K562 (cell line): ENCODE results near the gene DHRS3. TPM values are rescaled to one million over a fixed set of nuclear protein-coding genes. Genes with fewer than 3 reads are reported as not detected.

Experiments used
- ARNT ChIP-seq, 2 experiments: fragments of 450-650 bp; IDR thresholded peaks; 2 replicates each; pipeline ENCODE4 v1.6.1; 2016; ENCODE audit warnings: mild to moderate bottlenecking in 1 of 2
- CHD2 ChIP-seq: IDR thresholded peaks from 2 replicates; pipeline ENCODE4 v1.6.1; 2011; ENCODE audit warnings: low read depth, low read length
- CREM ChIP-seq: IDR thresholded peaks from 2 replicates; pipeline ENCODE4 v1.6.1; 2014; ENCODE audit warnings: antibody characterized with exemption, low read depth
- FOXP1 ChIP-seq: sonication (generic); formaldehyde crosslinking; IDR thresholded peaks from 2 replicates; pipeline ENCODE4 v1.8.0; 2022; ENCODE audit warnings: mild to moderate bottlenecking, missing genetic modification reagents
- GATA2 ChIP-seq: sonication (generic); formaldehyde crosslinking; IDR thresholded peaks from 2 replicates; pipeline ENCODE4 v1.4.0; 2020; ENCODE audit warnings: mild to moderate bottlenecking, missing genetic modification reagents
- MXI1 ChIP-seq: IDR thresholded peaks from 2 replicates; pipeline ENCODE4 v1.6.1; 2011; ENCODE audit warnings: low read depth, mild to moderate bottlenecking, improper control_type of control experiment, low read length
- MYBL2 ChIP-seq, 2 experiments: fragments of 450-650 bp in 1 of 2; sonication (generic) in 1 of 2; formaldehyde crosslinking in 1 of 2; IDR thresholded peaks; 2 replicates each; pipeline versions ENCODE4 v1.6.1 to v1.8.1; 2017 to 2022; ENCODE audit warnings: borderline replicate concordance in 1 of 2, inconsistent platforms in 1 of 2, low read depth in 1 of 2, mild to moderate bottlenecking in 1 of 2, missing genetic modification reagents in 1 of 2, moderate library complexity in 1 of 2
- NEUROD1 ChIP-seq: fragments of 150-350 bp; IDR thresholded peaks from 2 replicates; pipeline ENCODE4 v1.6.1; 2014; ENCODE audit warnings: borderline replicate concordance, low read length, low read depth; ENCODE audit not compliant: partially characterized antibody
- NUFIP1 ChIP-seq: fragments of 450-650 bp; IDR thresholded peaks from 2 replicates; pipeline ENCODE4 v1.6.1; 2018; ENCODE audit not compliant: partially characterized antibody
- SLC30A9 ChIP-seq: fragments of 250-450 bp; sonication (Bioruptor Pico); IDR thresholded peaks from 2 replicates; pipeline ENCODE4 v1.8.0; 2022; ENCODE audit warnings: mild to moderate bottlenecking, moderate library complexity
- ZNF134 ChIP-seq: fragments of 250-450 bp; sonication (Bioruptor Pico); conservative IDR thresholded peaks from 2 replicates; pipeline ENCODE4 v1.4.0; 2020
- ZNF717 ChIP-seq: fragments of 250-450 bp; sonication (Bioruptor Pico); IDR thresholded peaks from 2 replicates; pipeline ENCODE4 v1.5.0; 2021
- ZNF766 ChIP-seq: fragments of 200-800 bp; sonication (Bioruptor generic); conservative IDR thresholded peaks from 2 replicates; pipeline ENCODE4 v1.6.1; 2016; ENCODE audit warnings: missing genetic modification characterization, missing compliant biosample characterization
- ZNF77 ChIP-seq: fragments of 250-450 bp; sonication (Bioruptor Pico); IDR thresholded peaks from 2 replicates; pipeline ENCODE4 v1.5.0; 2020
- polyA plus RNA-seq, 8 experiments: library from polyadenylated mRNA; depleted of rRNA in 4 of 8; stranded (reverse) in 5 of 8; unstranded in 3 of 8; fragments of >200 nt; fragmentation: Nextera tagmentation in 2 of 8; fragmentation: Illumina TruSeq in 1 of 8; extraction: Ambion mirVana in 2 of 8; extraction: Trizol in 1 of 8; gene quantifications; 2 replicates each; pipeline versions ENCODE4 v1.2.1 to v1.2.3, GENCODE V29; 2011 to 2014; ENCODE audit warnings: inconsistent platforms in 1 of 8, missing spikeins in 1 of 8
- total RNA-seq, 7 experiments: library from RNA; depleted of rRNA in 6 of 7; stranded (reverse); fragments of >200 nt in 6 of 7; fragmentation: Illumina TruSeq in 2 of 7; extraction: Trizol in 2 of 7; gene quantifications; 2 replicates each; pipeline versions ENCODE4 v1.2.1 to v1.2.3, GENCODE V29; 2011 to 2021; ENCODE audit warnings: low replicate concordance in 1 of 7
- TF ChIP-seq, protein P1 (sequence below), 3 experiments: fragments of 200-800 bp in 1 of 3; sonication (Bioruptor generic) in 1 of 3; sonication (generic) in 1 of 3; formaldehyde crosslinking in 1 of 3; IDR thresholded peaks; 2 replicates each; pipeline versions ENCODE4 v1.6.1 to v1.8.0; 2016 to 2022; ENCODE audit warnings: mild to moderate bottlenecking in 2 of 3, missing compliant biosample characterization in 2 of 3, missing genetic modification characterization in 2 of 3, missing genetic modification reagents in 1 of 3
- TF ChIP-seq, protein P2 (sequence below): fragments of 450-650 bp; IDR thresholded peaks from 2 replicates; pipeline ENCODE4 v1.6.1; 2016; ENCODE audit warnings: low read depth, mild to moderate bottlenecking, moderate library complexity
- TF ChIP-seq, protein P3 (sequence below): fragments of 450-650 bp; IDR thresholded peaks from 2 replicates; pipeline ENCODE4 v1.6.1; 2017; ENCODE audit warnings: mild to moderate bottlenecking, moderate library complexity
- TF ChIP-seq, protein P4 (sequence below): sonication (generic); formaldehyde crosslinking; IDR thresholded peaks from 2 replicates; pipeline ENCODE4 v1.8.0; 2022; ENCODE audit warnings: mild to moderate bottlenecking, missing genetic modification reagents
- TF ChIP-seq, protein P5 (sequence below): sonication (generic); formaldehyde crosslinking; IDR thresholded peaks from 2 replicates; pipeline ENCODE4 v1.5.0; 2020; ENCODE audit warnings: missing genetic modification reagents
- TF ChIP-seq, protein P6 (sequence below): fragments of 450-650 bp; IDR thresholded peaks from 2 replicates; pipeline ENCODE4 v1.6.1; 2016; ENCODE audit warnings: borderline replicate concordance

The DHRS3 gene
- total and polyA plus RNA-seq, 9 of the 15 experiments (the other 6 are each of a cell fraction or from before 2014, with no cell fraction given), result 21.0 to 116 (median 58.7) TPM

DNA sequence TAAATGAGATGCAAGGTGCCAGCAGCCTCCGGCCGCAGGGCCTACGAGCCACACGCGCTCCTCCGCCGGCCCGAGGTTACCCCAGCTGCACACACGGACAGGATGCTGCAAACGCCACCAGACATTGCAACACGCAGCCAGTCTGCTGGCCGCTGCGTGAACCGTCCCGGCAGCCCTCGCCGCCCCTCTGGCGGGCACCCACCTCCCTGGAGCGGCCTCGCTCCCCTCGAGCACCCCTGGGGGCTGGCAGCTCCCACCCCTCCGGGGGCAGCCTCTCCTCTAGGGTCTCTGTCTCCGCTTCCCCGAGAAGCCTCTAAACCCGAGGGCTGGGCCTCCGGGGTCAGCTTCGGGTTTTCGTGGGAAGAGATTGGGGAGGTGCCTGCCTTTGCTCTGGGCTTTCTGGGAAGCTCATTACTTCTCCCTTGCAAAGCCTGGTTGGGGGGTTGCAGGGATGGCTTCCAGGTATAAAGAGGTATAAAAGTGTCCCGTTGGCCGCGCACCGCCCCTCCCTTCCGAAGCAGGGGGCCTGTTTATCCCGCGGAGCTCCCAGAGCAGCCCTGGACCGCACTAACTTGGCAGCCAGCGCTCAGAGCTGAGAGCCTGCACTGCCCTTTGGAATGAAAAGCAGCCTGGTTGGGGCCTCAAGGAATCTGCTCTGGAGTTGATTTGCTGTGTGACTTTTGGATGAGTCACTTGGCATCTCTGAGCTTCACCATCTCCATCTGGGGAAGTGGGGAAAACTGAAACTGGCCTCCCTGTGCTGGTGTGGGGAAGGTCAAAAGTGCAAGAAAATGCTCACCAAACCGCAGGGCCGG is 21.8 kb downstream of the DHRS3 start (continued):
- TF ChIP-seq NUFIP1 (no peak), NEUROD1 (no peak), ZNF717 (CRISPR knock-in tag) (no peak), GATA2 (CRISPR knock-in tag) (no peak), CHD2 (no peak), ZNF134 (CRISPR knock-in tag) (no peak), MXI1 (no peak), SLC30A9 (CRISPR knock-in tag) (no peak), ZNF766 (no peak), FOXP1 (CRISPR knock-in tag) (no peak), CREM (no peak), ARNT (IDR thresholded peaks at IDR 0.05) (no peak), ZNF77 (no peak), MYBL2 (IDR thresholded peaks at IDR 0.05; ENCODE audit: low read depth) (no peak), MYBL2 (CRISPR knock-in tag; IDR thresholded peaks at IDR 0.05; ENCODE audit: borderline replicate concordance) (no peak)
- TF ChIP-seq, protein P1, sequence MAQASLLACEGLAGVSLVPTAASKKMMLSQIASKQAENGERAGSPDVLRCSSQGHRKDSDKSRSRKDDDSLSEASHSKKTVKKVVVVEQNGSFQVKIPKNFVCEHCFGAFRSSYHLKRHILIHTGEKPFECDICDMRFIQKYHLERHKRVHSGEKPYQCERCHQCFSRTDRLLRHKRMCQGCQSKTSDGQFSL (CRISPR knock-in tag; IDR thresholded peaks at IDR 0.05), result no peak
- TF ChIP-seq, protein P1 (tag; IDR thresholded peaks at IDR 0.05), result no peak
- TF ChIP-seq, protein P2, sequence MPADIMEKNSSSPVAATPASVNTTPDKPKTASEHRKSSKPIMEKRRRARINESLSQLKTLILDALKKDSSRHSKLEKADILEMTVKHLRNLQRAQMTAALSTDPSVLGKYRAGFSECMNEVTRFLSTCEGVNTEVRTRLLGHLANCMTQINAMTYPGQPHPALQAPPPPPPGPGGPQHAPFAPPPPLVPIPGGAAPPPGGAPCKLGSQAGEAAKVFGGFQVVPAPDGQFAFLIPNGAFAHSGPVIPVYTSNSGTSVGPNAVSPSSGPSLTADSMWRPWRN, result no peak
- TF ChIP-seq, protein P3, sequence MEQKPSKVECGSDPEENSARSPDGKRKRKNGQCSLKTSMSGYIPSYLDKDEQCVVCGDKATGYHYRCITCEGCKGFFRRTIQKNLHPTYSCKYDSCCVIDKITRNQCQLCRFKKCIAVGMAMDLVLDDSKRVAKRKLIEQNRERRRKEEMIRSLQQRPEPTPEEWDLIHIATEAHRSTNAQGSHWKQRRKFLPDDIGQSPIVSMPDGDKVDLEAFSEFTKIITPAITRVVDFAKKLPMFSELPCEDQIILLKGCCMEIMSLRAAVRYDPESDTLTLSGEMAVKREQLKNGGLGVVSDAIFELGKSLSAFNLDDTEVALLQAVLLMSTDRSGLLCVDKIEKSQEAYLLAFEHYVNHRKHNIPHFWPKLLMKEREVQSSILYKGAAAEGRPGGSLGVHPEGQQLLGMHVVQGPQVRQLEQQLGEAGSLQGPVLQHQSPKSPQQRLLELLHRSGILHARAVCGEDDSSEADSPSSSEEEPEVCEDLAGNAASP, result no peak
- TF ChIP-seq, protein P4, sequence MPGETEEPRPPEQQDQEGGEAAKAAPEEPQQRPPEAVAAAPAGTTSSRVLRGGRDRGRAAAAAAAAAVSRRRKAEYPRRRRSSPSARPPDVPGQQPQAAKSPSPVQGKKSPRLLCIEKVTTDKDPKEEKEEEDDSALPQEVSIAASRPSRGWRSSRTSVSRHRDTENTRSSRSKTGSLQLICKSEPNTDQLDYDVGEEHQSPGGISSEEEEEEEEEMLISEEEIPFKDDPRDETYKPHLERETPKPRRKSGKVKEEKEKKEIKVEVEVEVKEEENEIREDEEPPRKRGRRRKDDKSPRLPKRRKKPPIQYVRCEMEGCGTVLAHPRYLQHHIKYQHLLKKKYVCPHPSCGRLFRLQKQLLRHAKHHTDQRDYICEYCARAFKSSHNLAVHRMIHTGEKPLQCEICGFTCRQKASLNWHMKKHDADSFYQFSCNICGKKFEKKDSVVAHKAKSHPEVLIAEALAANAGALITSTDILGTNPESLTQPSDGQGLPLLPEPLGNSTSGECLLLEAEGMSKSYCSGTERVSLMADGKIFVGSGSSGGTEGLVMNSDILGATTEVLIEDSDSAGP (CRISPR knock-in tag), result no peak
- TF ChIP-seq, protein P5, sequence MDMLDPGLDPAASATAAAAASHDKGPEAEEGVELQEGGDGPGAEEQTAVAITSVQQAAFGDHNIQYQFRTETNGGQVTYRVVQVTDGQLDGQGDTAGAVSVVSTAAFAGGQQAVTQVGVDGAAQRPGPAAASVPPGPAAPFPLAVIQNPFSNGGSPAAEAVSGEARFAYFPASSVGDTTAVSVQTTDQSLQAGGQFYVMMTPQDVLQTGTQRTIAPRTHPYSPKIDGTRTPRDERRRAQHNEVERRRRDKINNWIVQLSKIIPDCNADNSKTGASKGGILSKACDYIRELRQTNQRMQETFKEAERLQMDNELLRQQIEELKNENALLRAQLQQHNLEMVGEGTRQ (CRISPR knock-in tag), result no peak
- TF ChIP-seq, protein P6, sequence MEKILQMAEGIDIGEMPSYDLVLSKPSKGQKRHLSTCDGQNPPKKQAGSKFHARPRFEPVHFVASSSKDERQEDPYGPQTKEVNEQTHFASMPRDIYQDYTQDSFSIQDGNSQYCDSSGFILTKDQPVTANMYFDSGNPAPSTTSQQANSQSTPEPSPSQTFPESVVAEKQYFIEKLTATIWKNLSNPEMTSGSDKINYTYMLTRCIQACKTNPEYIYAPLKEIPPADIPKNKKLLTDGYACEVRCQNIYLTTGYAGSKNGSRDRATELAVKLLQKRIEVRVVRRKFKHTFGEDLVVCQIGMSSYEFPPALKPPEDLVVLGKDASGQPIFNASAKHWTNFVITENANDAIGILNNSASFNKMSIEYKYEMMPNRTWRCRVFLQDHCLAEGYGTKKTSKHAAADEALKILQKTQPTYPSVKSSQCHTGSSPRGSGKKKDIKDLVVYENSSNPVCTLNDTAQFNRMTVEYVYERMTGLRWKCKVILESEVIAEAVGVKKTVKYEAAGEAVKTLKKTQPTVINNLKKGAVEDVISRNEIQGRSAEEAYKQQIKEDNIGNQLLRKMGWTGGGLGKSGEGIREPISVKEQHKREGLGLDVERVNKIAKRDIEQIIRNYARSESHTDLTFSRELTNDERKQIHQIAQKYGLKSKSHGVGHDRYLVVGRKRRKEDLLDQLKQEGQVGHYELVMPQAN, result no peak
